ENCODE data around the gene TRIML2.

TRIML2 gene

DNA sequence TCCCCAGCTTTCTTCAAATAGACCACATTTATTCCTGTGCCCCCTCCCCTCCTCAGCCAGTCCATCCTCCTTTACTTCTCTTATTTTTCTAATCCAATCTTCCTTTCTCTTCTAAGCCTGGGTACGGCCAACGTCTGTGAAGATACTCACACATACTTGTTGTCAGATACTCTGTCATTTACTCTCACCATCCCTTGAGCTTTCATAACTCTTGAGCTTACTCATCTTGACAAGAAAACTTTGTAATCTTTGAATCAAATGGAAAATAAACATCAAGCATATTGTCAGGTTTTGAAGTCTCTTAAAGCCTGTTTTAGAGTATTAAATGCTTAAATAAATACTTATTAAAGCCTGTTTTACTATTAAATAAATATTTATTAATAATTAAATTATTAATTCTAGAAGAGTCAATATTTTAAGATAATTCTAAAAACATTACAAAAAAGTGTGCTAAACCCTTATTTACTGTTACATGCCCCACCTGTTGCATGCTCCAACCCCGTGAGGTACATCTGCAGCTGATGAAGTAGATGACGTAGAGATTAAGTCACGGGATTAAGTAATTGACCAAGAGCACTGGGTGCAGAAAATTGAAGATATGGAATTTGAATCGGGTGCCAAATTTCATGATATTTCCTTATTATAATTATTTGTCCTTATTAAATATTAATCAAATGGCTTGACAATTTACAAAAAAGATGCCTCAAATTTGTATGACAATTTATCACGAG, 1.5 kb upstream of the TRIML2 start:
- Histone ChIP-seq H3K4me2 (ENCODE audit: low read length) (no peak overlapping the region), H3K9me3 (ENCODE audit: control insufficient read depth, low read length) (no peaks in the 10 kb centered on the region), H3K4me1 (no peaks in the 10 kb centered on the region), H3K36me3 (ENCODE audit: control insufficient read depth, insufficient read depth, low read length) (no peaks in the 10 kb centered on the region), H2AFZ (no peak overlapping the region), H3K27ac (no peak overlapping the region), H3K79me2 (no peaks in the 10 kb centered on the region), H3K4me3 (ENCODE audit: low read depth, low read length) (no peak overlapping the region), H3K27me3 (ENCODE audit: control insufficient read depth, insufficient read depth, low read length) (no peaks in the 10 kb centered on the region), H3K9ac (no peak overlapping the region)
- TF ChIP-seq CTCF (IDR thresholded peaks at IDR 0.05), result no peak

DNA sequence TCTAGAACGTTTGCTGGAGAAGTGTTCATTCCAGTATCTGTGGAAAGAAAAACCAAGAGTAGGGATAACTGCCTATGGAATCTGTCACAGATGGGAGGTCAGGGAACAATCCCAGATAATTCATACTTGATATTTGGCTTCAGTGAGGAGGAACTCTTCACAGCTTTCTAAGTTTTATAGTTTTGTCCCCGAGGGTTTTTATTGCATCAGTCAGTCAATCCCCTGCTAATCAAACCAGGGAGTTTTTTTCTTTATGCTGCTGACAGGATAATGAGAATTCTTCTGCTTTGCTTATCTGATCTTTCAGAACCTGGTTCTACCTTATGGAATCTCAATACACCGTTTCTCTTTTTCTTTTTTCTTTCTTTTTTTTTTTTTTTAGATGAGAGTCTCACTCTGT, 633 bp upstream of the TRIML2 start:
- Histone ChIP-seq H3K9me3 (ENCODE audit: control insufficient read depth, low read length) (no peaks in the 10 kb centered on the region), H3K27me3 (ENCODE audit: control insufficient read depth, insufficient read depth, low read length) (no peaks in the 10 kb centered on the region), H2AFZ (no peak overlapping the region), H3K9ac (no peak overlapping the region), H3K4me1 (no peaks in the 10 kb centered on the region), H3K36me3 (ENCODE audit: control insufficient read depth, insufficient read depth, low read length) (no peaks in the 10 kb centered on the region), H3K27ac (no peak overlapping the region), H3K4me2 (ENCODE audit: low read length) (no peak overlapping the region), H3K79me2 (no peaks in the 10 kb centered on the region), H3K4me3 (ENCODE audit: low read depth, low read length) (no peak overlapping the region)
- no peak for TF ChIP-seq CTCF (IDR thresholded peaks at IDR 0.05)

DNA sequence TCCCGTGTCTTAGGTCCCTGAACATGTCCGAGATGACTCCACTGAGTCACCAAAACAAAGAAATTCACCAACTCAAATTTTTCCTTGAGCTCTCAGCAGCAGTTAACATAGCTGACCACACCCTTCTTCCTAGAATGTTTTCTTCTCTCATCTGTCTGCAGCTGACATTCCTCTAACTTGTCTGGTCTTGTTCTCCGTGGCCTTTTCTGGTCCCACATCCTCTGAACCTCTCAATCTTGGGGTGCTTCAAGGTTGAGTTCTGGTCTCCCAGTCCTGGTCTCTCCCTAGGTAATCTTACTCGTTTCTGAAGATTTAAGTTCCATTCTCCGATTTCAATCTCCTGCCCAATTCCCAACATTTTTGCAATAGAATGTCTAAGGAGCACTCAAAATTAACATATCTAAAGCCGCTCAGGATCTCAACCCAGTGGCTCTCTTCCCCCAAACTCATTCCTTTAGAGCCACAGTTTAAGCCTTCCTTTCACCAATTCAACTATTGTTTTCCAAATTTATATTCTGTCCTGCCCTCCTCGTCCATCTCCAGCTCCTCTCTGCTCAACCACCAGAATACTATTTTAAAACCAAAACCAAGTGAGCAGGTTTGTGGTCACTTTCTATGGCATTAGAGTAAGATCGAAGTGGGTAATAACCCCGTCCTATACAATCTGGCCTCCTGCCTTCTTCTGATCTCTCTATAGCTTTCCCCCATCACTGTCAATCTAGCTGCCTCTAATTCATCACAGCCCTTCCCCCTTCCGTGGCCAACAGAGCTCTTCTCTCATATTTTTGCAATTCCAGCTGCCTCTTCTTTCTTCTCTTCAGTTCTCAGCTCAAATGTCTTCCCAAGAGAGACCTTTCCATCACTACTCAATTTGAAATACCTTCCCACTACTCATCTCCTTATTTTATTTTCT, 1.2 kb downstream of the TRIML2 start:
- no peaks in the 10 kb centered on the region for H3K9me3 ChIP-seq (ENCODE audit: control insufficient read depth, low read length)
- H3K4me1 ChIP-seq, result no peaks in the 10 kb centered on the region
- TF ChIP-seq CTCF (IDR thresholded peaks at IDR 0.05), result no peak
- H2AFZ ChIP-seq, result no peak overlapping the region
- H3K4me2 ChIP-seq (ENCODE audit: low read length), result no peak overlapping the region
- no peak overlapping the region for H3K27ac ChIP-seq
- no peaks in the 10 kb centered on the region for H3K27me3 ChIP-seq (ENCODE audit: control insufficient read depth, insufficient read depth, low read length)
- no peak overlapping the region for H3K9ac ChIP-seq
- no peaks in the 10 kb centered on the region for H3K36me3 ChIP-seq (ENCODE audit: control insufficient read depth, insufficient read depth, low read length)
- H3K79me2 ChIP-seq, result no peaks in the 10 kb centered on the region
- H3K4me3 ChIP-seq (ENCODE audit: low read depth, low read length), result no peak overlapping the region

DNA sequence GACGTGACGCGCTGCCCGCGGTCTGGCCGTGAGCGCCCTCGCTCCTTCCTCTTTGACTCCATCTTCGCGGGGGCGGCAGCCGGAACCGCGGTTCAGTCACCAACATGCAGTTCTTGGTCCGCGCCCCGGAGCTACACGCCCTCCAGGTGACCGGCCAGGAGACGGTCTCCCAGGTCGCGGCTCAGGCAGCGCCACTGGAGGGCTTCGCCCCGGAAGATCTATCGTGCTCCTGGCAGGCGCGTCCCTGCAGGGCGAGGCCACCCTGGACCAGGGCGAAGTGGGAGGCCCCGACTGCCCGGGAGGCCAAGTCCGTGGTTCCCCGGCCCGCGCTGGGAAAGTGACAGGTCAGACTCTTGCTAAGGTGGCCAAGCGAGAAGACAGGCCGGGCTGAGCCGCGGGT, 2.9 kb downstream of the TRIML2 start:
- Histone ChIP-seq H3K27me3 (ENCODE audit: control insufficient read depth, insufficient read depth, low read length) (no peaks in the 10 kb centered on the region), H3K9ac (no peak overlapping the region), H3K79me2 (no peaks in the 10 kb centered on the region), H2AFZ (no peak overlapping the region), H3K4me3 (ENCODE audit: low read depth, low read length) (no peak overlapping the region), H3K4me2 (ENCODE audit: low read length) (no peak overlapping the region), H3K4me1 (no peaks in the 10 kb centered on the region), H3K27ac (no peak overlapping the region), H3K9me3 (ENCODE audit: control insufficient read depth, low read length) (no peaks in the 10 kb centered on the region), H3K36me3 (ENCODE audit: control insufficient read depth, insufficient read depth, low read length) (no peaks in the 10 kb centered on the region)
- TF ChIP-seq CTCF (IDR thresholded peaks at IDR 0.05), result no peak

Measured in parathyroid adenoma (tissue), 2 donors.